Natural killer cell (primary cell): Measurements from ENCODE around the gene CIAPIN1. TPM values are rescaled to one million over a fixed set of nuclear protein-coding genes. Genes with fewer than 3 reads are reported as not detected.

Experiments used
- ATAC-seq, 3 donors: fragments of 150-1000 bp in 2 of 3; fragments of 200-7000 bp in 1 of 3; cut with Tn5 transposase; 1 replicate in 1 of 3; 2 replicates in 2 of 3; pipeline ENCODE4 v1.10.0; 2021; ENCODE audit warnings: mild to moderate bottlenecking in 2 of 3, moderate library complexity in 2 of 3
- DNase-seq, 2 donors: peaks; one replicate each; pipeline versions ENCODE4 v3.0.0 to v3.0.0-alpha.2; 2013 to 2021; ENCODE audit warnings: mixed read lengths in 1 of 2
- H3K27ac ChIP-seq: one replicate; pipeline ENCODE4 v1.5.1; 2013; ENCODE audit warnings: mild to moderate bottlenecking, low read length
- H3K27me3 ChIP-seq: one replicate; pipeline ENCODE4 v1.6.1; 2013; ENCODE audit warnings: low read length; ENCODE audit not compliant: control insufficient read depth, insufficient read depth
- H3K36me3 ChIP-seq: one replicate; pipeline ENCODE4 v1.6.1; 2013; ENCODE audit warnings: low read length; ENCODE audit not compliant: control insufficient read depth, insufficient read depth
- H3K4me1 ChIP-seq: one replicate; pipeline ENCODE4 v1.6.1; 2013; ENCODE audit warnings: low read length; ENCODE audit not compliant: control insufficient read depth, insufficient read depth
- H3K4me3 ChIP-seq: one replicate; pipeline ENCODE4 v1.5.1; 2013; ENCODE audit warnings: low read length
- H3K9me3 ChIP-seq: one replicate; pipeline ENCODE4 v1.6.1; 2013; ENCODE audit warnings: low read length; ENCODE audit not compliant: control insufficient read depth, insufficient read depth
- H3K27ac Mint-ChIP-seq, 2 donors: one replicate each; pipeline ENCODE4 v1.8.0; 2022; ENCODE audit warnings: mild to moderate bottlenecking in 2 of 2, mixed read lengths in 2 of 2, moderate library complexity in 1 of 2
- H3K27me3 Mint-ChIP-seq, 2 donors: one replicate each; pipeline ENCODE4 v1.8.0; 2022; ENCODE audit warnings: low read depth in 2 of 2, mixed read lengths in 2 of 2
- H3K36me3 Mint-ChIP-seq: one replicate; pipeline ENCODE4 v1.8.0; 2022; ENCODE audit warnings: mixed read lengths
- H3K4me1 Mint-ChIP-seq, 2 donors: one replicate each; pipeline ENCODE4 v1.8.0; 2022; ENCODE audit warnings: mixed read lengths in 2 of 2
- H3K4me3 Mint-ChIP-seq: one replicate; pipeline ENCODE4 v1.8.0; 2022; ENCODE audit warnings: mild to moderate bottlenecking, moderate library complexity, mixed read lengths
- H3K9me3 Mint-ChIP-seq, 2 donors: one replicate each; pipeline ENCODE4 v1.8.0; 2022; ENCODE audit warnings: mixed read lengths in 2 of 2
- CTCF ChIP-seq: fragments of 200-600 bp; IDR thresholded peaks from one replicate; pipeline ENCODE4 v1.8.0; 2022; ENCODE audit warnings: antibody characterized with exemption
- WGBS: methylation state at CpG from one replicate; pipeline ENCODE4 v1.1.7; 2013; ENCODE audit warnings: missing lambda C conversion rate; ENCODE audit not compliant: insufficient coverage; 5-methylcytosine and 5-hydroxymethylcytosine counted together
- intact Hi-C: fragments of 100-400 bp; cut with micrococcal nuclease; formaldehyde crosslinking; loops from one replicate; pipeline ENCODE4 v1.14.2; 2022
- total RNA-seq, 4 donors: library from RNA; stranded (reverse); fragments of 120-200 nt in 1 of 4; gene quantifications; one replicate each; pipeline versions ENCODE4 v1.2.3 to v1.2.4, GENCODE V29; 2013 to 2022

The CIAPIN1 gene
- total RNA-seq, 3 donors from 2014 or later (not counting 1 experiment from before 2014, with no cell fraction given) = 41.1 to 48.8 (median 42.9) TPM

- H3K4me3 ChIP-seq = no peak overlapping the region
- H3K9me3 ChIP-seq = no peaks in the 10 kb centered on the region
- no peaks in the 10 kb centered on the region for H3K36me3 ChIP-seq
- no peaks in the 10 kb centered on the region for H3K36me3 Mint-ChIP-seq
- DNase-seq = no peak
- no peaks in the 10 kb centered on the region for H3K27me3 Mint-ChIP-seq
- WGBS = 85% methylated on average over 5 of the region's 5 CpGs
- intact Hi-C loops = no loop called here
- H3K27ac ChIP-seq = no peak overlapping the region
- no peaks in the 10 kb centered on the region for H3K27me3 ChIP-seq
- no peak for TF ChIP-seq CTCF
- H3K9me3 Mint-ChIP-seq = no peaks in the 10 kb centered on the region
- H3K4me1 ChIP-seq = peaks cover 11% of the 10 kb centered on the region
- no peak overlapping the region for H3K4me3 Mint-ChIP-seq
- ATAC-seq = no peak
- H3K27ac Mint-ChIP-seq = no peak overlapping the region
- no peaks in the 10 kb centered on the region for H3K4me1 Mint-ChIP-seq
Observed at GRCh38 chr16:57385083-57385482, 62.1 kb downstream of the CIAPIN1 start.

- ATAC-seq = no peak
- no peak overlapping the region for H3K27ac Mint-ChIP-seq
- intact Hi-C loops = no loop called here
- Histone ChIP-seq H3K4me1 (peaks cover 11% of the 10 kb centered on the region), H3K27me3 (no peaks in the 10 kb centered on the region), H3K9me3 (no peaks in the 10 kb centered on the region), H3K36me3 (no peaks in the 10 kb centered on the region), H3K4me3 (no peak overlapping the region), H3K27ac (no peak overlapping the region)
- no peaks in the 10 kb centered on the region for H3K4me1 Mint-ChIP-seq
- H3K9me3 Mint-ChIP-seq = no peaks in the 10 kb centered on the region
- WGBS = 25% methylated on average over 10 of the region's 11 CpGs
- no peaks in the 10 kb centered on the region for H3K36me3 Mint-ChIP-seq
- no peak for DNase-seq
- no peak overlapping the region for H3K4me3 Mint-ChIP-seq
- no peak for TF ChIP-seq CTCF
- H3K27me3 Mint-ChIP-seq = no peaks in the 10 kb centered on the region
Observed at GRCh38 chr16:57384248-57385070, 62.7 kb downstream of the CIAPIN1 start.

GRCh38 chr16:57383276-57384247 is 63.6 kb downstream of the CIAPIN1 start:
- intact Hi-C loops = no loop called here
- Histone ChIP-seq H3K36me3 (no peaks in the 10 kb centered on the region), H3K4me3 (no peak overlapping the region), H3K27me3 (no peaks in the 10 kb centered on the region), H3K27ac (no peak overlapping the region), H3K9me3 (no peaks in the 10 kb centered on the region), H3K4me1 (peaks cover 11% of the 10 kb centered on the region)
- Mint-ChIP-seq H3K9me3 (no peaks in the 10 kb centered on the region), H3K4me3 (no peak overlapping the region), H3K27ac (no peak overlapping the region), H3K4me1 (no peaks in the 10 kb centered on the region), H3K27me3 (no peaks in the 10 kb centered on the region), H3K36me3 (no peaks in the 10 kb centered on the region)
- ATAC-seq (no peak), DNase-seq (no peak)
- 80% methylated on average over 8 of the region's 8 CpGs for WGBS
- no peak for TF ChIP-seq CTCF
